SU-DHL-6 (cell line): ENCODE results near the gene MRPS15.

Experiments
- H2AFZ ChIP-seq: fragments of 200-600 bp; sonication (generic); 2 replicates; pipeline ENCODE4 v1.6.1; 2014; ENCODE audit warnings: low read depth, mild to moderate bottlenecking, moderate library complexity, mixed read lengths, antibody characterized with exemption, low read length; ENCODE audit not compliant: severe bottlenecking
- H3F3A ChIP-seq: fragments of 200-600 bp; shearing (Covaris generic); 2 replicates; pipeline ENCODE4 v1.6.0; 2016; ENCODE audit warnings: antibody characterized with exemption, mild to moderate bottlenecking; ENCODE audit not compliant: insufficient read depth
- H3K27ac ChIP-seq: fragments of 200-600 bp; sonication (generic); 2 replicates; pipeline ENCODE4 v1.5.1; 2016; ENCODE audit warnings: low read depth, mild to moderate bottlenecking, low read length, moderate library complexity, mixed read lengths
- H3K27me3 ChIP-seq: fragments of 200-600 bp; sonication (generic), shearing (Covaris generic); 2 replicates; pipeline ENCODE4 v1.6.0; 2014; ENCODE audit warnings: mild to moderate bottlenecking, low read length
- H3K36me3 ChIP-seq: fragments of 200-600 bp; sonication (generic); 2 replicates; pipeline ENCODE4 v1.6.1; 2014; ENCODE audit warnings: mild to moderate bottlenecking, low read length, mixed read lengths
- H3K4me2 ChIP-seq: fragments of 300-600, 200-600 bp; shearing (Covaris generic), sonication (generic); 2 replicates; pipeline ENCODE4 v1.6.0; 2014; ENCODE audit warnings: low read length, low read depth, mild to moderate bottlenecking; ENCODE audit not compliant: poor library complexity, severe bottlenecking
- H3K4me3 ChIP-seq: fragments of 200-600 bp; sonication (generic); 2 replicates; pipeline ENCODE4 v1.5.1; 2014; ENCODE audit warnings: antibody characterized with exemption, low read length, mild to moderate bottlenecking, mixed read lengths; ENCODE audit not compliant: insufficient read depth, poor library complexity, severe bottlenecking
- H3K79me2 ChIP-seq: fragments of 200-600 bp; sonication (generic); 2 replicates; pipeline ENCODE4 v1.6.1; 2014; ENCODE audit warnings: mild to moderate bottlenecking, low read length, moderate library complexity; ENCODE audit not compliant: insufficient read depth
- H3K9ac ChIP-seq: fragments of 200-600 bp; sonication (generic); 2 replicates; pipeline ENCODE4 v1.7.0; 2014; ENCODE audit warnings: mild to moderate bottlenecking, low read length
- H3K9me2 ChIP-seq: fragments of 200-600 bp; sonication (generic); replicated peaks from 2 replicates; pipeline ENCODE4 v1.6.1; 2014; ENCODE audit warnings: low read length; ENCODE audit not compliant: insufficient read depth
- H3K9me3 ChIP-seq: fragments of 200-600 bp; sonication (generic); 2 replicates; pipeline ENCODE4 v1.6.1; 2014; ENCODE audit warnings: low read length, mixed read lengths; ENCODE audit not compliant: insufficient read depth
- H4K20me1 ChIP-seq: fragments of 200-600 bp; sonication (generic); 2 replicates; pipeline ENCODE4 v1.6.1; 2014; ENCODE audit warnings: low read depth, mild to moderate bottlenecking, antibody characterized with exemption, low read length, moderate library complexity, mixed read lengths
- CTCF ChIP-seq: fragments of 200-600 bp; sonication (generic); IDR thresholded peaks from one replicate; pipeline ENCODE4 v1.5.1; 2017; ENCODE audit warnings: antibody characterized with exemption, mild to moderate bottlenecking, low read length, moderate library complexity; ENCODE audit not compliant: insufficient read depth, poor library complexity, severe bottlenecking
- EZH2phosphoT487 ChIP-seq: fragments of 200-600 bp; sonication (generic), shearing (Covaris generic); conservative IDR thresholded peaks from 2 replicates; pipeline ENCODE4 v1.6.1; 2018; ENCODE audit warnings: mild to moderate bottlenecking, antibody characterized with exemption, low read length, moderate library complexity, mixed read lengths

MRPS15 gene

GRCh38 chr1:36442337-36442736 lies 21.8 kb downstream of the MRPS15 start:
- Histone ChIP-seq H3K27ac (no peak overlapping the region), H4K20me1 (no peaks in the 10 kb centered on the region), H3K4me3 (no peak overlapping the region), H3K9me3 (no peaks in the 10 kb centered on the region), H3K9ac (no peak overlapping the region), H3K79me2 (no peaks in the 10 kb centered on the region), H3K9me2 (no peaks in the 10 kb centered on the region), H3K36me3 (no peaks in the 10 kb centered on the region), H3F3A (peaks cover 3% of the 10 kb centered on the region; the same call in 1 of the 2 replicates), H3K4me2 (no peak overlapping the region), H2AFZ (no peak overlapping the region), H3K27me3 (no peaks in the 10 kb centered on the region; the same call in 1 of the 2 replicates)
- no peak for TF ChIP-seq EZH2phosphoT487
- no peak for TF ChIP-seq CTCF

GRCh38 chr1:36440646-36441045 lies 23.5 kb downstream of the MRPS15 start:
- H3K36me3 ChIP-seq: no peaks in the 10 kb centered on the region

GRCh38 chr1:36440044-36440443 lies 24.1 kb downstream of the MRPS15 start:
- Histone ChIP-seq H2AFZ (no peak overlapping the region), H4K20me1 (no peaks in the 10 kb centered on the region), H3K36me3 (no peaks in the 10 kb centered on the region), H3K9me3 (no peaks in the 10 kb centered on the region), H3K27me3 (no peaks in the 10 kb centered on the region; the same call in 1 of the 2 replicates), H3K4me2 (no peak overlapping the region), H3K27ac (no peak overlapping the region), H3F3A (peaks cover 3% of the 10 kb centered on the region; the same call in 1 of the 2 replicates), H3K4me3 (no peak overlapping the region), H3K9ac (no peak overlapping the region), H3K79me2 (no peaks in the 10 kb centered on the region), H3K9me2 (no peaks in the 10 kb centered on the region)
- TF ChIP-seq EZH2phosphoT487: no peak
- TF ChIP-seq CTCF: no peak

More at GRCh38 chr1:36440646-36441045, 23.5 kb downstream of the MRPS15 start:
- Histone ChIP-seq H3K4me3 (no peak overlapping the region), H4K20me1 (no peaks in the 10 kb centered on the region), H3K27ac (no peak overlapping the region), H3K79me2 (no peaks in the 10 kb centered on the region), H3K4me2 (no peak overlapping the region), H3K9me2 (no peaks in the 10 kb centered on the region), H3K27me3 (no peaks in the 10 kb centered on the region; the same call in 1 of the 2 replicates), H2AFZ (no peak overlapping the region), H3K9me3 (no peaks in the 10 kb centered on the region), H3K9ac (no peak overlapping the region), H3F3A (peaks cover 3% of the 10 kb centered on the region; the same call in 1 of the 2 replicates)
- TF ChIP-seq CTCF (no peak), EZH2phosphoT487 (no peak)

- Histone ChIP-seq H3K27ac (no peak overlapping the region), H3K9ac (no peak overlapping the region), H3K4me3 (no peak overlapping the region), H3K79me2 (no peaks in the 10 kb centered on the region), H2AFZ (no peak overlapping the region), H3K9me2 (no peaks in the 10 kb centered on the region), H3K9me3 (no peaks in the 10 kb centered on the region), H4K20me1 (no peaks in the 10 kb centered on the region), H3K27me3 (no peaks in the 10 kb centered on the region), H3K4me2 (no peak overlapping the region), H3F3A (no peaks in the 10 kb centered on the region), H3K36me3 (no peaks in the 10 kb centered on the region)
- TF ChIP-seq EZH2phosphoT487 (no peak), CTCF (no peak)
These were observed 25.5 kb downstream of the MRPS15 start for GRCh38 chr1:36438715-36439114.
